Measurements from ENCODE around the gene DBF4.
"Not testable (repeated sequence)": the region's sequence is repeated elsewhere in the genome, so short reads cannot be mapped to it uniquely, and the experiment has no call there.

The DBF4 gene, protein sequence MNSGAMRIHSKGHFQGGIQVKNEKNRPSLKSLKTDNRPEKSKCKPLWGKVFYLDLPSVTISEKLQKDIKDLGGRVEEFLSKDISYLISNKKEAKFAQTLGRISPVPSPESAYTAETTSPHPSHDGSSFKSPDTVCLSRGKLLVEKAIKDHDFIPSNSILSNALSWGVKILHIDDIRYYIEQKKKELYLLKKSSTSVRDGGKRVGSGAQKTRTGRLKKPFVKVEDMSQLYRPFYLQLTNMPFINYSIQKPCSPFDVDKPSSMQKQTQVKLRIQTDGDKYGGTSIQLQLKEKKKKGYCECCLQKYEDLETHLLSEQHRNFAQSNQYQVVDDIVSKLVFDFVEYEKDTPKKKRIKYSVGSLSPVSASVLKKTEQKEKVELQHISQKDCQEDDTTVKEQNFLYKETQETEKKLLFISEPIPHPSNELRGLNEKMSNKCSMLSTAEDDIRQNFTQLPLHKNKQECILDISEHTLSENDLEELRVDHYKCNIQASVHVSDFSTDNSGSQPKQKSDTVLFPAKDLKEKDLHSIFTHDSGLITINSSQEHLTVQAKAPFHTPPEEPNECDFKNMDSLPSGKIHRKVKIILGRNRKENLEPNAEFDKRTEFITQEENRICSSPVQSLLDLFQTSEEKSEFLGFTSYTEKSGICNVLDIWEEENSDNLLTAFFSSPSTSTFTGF

DNA sequence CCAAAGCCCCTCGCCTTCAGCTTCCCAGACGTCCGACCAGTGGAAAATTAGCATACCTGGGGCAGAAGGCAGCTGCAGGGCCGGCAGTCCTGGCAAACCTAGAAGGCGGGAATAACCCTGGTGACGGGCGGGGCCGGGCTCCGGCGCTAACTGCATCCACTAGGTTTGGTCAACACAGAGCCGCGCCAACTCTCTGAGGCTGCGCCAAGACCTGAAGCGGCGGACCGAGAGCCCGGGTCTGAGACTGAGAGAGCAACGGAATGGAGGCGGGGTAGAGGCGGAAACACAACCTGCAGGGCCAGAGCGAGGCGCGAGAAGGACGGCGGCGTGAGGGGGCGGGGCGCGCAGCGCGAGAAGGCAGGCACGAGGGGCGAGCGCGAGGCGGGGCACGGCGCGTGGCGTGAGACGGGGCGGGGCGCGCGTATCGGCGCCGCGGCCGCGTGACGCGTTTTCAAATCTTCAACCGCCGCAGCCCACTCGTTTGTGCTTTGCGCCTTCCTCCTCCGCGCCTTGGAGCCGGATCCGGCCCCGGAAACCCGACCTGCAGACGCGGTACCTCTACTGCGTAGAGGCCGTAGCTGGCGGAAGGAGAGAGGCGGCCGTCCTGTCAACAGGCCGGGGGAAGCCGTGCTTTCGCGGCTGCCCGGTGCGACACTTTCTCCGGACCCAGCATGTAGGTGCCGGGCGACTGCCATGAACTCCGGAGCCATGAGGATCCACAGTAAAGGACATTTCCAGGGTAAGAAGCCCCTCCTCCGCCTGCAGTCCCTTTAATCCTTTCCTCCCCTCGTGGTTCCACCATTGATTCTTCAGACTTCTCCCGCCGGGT is at the start of gene DBF4, which contains the start of gene SLC25A40:
Gene DBF4 (plus strand): TSS at position 454 of the 829 bp plus-strand sequence. CDS start 240 bp downstream, at position 694.
Gene SLC25A40 (minus strand): TSS at position 321 of the 829 bp plus-strand sequence. CDS start 17,633 bp downstream, outside the sequence.
- peak; percentile 91 for DNase-seq (ENCODE audit: low read depth)

DNA sequence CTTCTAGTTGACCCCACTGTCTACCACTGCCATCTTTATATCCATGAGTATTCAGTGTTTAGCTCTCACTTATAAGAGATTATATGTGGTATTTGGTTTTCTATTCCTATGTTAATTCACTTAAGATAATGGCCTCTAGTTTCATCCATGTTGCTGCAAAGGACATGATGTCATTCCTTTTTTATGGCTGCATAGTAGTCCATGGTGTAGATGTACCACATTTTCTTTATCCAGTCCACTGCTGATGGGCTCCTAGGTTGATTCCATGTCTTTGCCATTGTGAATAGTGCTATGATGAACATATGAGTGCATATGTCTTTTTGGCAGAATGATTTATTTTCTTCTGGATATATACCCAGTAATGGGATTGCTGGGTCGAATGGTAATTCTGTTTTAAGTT is 47.9 kb upstream of the DBF4 start:
- DNase-seq (ENCODE audit: low read depth), result not testable (repeated sequence)

DNA sequence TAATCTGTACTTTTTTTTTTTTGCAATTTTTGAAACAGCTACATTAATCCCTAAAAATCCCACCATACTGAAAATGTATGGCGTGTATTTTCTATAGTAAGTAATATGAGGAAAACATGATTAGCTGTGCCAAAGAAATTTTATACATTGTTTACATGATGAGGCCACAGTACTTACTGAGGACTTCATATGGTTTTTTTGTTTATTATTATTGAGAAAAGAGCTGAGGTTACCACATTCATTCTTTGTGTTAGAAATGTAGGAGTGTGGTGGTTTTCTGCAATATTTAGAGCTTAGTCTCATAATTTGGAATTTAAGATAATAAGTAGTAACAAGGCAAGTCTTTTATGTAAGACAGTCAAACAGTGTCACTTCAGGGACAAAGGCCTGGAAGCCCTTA is 45.2 kb upstream of the DBF4 start:
- DNase-seq (ENCODE audit: low read depth), result no peak

DNA sequence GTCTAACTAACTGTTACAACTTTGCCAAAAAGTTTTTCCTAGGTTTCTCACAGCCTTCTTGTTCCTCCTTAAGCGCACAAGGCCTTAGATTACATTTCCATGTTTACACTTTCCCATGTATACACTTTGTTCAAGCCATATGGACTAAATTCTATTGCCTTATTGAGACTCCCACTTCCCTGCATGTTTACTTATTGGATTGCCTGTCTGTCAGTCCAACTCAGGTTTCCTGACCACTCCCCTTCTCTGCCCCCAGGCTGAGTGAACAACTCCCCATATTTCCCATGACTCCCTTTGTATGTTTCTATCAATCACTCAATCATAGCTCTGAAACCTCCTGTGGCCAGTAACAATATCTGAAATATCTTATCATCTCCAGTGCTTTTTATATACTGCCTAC is 43.2 kb upstream of the DBF4 start:
- DNase-seq (ENCODE audit: low read depth), result no peak

DNA sequence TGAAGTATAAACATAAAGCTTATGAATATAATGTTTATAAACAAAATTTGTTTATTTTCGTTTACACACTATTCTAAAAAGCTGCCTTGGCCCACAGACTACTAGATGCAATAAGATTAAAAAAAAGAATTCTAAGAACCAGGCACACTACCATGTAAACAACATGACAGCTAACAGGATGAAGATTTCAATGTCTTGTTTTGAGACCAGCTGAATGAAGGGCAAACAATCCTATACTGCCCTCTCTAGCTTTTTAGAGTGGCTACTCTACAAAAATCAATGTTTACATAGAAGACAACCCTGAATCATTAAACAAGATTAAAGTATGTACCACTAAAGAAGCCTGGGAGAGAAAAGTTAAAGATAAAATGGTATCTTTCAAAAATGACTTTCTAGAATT is 38.7 kb upstream of the DBF4 start:
- DNase-seq (ENCODE audit: low read depth), result no peak

DNA sequence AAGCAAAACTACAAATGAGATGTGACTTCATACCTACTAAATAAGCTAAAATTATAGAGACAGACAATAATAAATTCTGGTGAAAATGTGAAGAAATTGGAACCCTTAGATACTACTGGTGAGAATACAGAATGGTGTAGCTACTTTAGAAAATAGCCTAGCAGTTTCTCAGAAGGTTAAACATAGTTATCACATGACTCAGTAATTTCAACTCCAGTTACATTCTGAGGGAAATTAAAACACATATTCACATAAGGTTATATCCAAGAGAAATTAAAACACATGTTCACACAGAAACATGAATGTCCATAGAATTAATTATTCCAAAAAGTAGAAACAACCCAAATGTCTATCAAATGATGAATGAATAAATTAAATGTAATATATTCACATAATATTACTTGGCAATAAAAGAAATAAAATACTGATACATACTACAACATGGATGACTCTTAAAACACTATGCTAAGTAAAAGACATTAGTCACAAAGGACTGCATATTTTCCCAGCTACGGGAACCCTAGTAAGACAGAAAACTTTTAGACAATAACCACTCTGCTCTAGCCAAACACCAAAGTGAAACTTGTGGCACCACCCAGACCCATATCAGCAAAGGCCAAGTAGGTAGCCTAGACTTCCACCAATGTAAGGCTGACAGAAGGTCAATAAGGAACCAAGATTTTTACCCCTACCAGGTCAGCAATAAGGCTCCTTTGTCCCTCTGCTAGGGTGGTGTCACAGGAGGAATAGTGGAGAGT is 25.3 kb upstream of the DBF4 start:
- DNase-seq (ENCODE audit: low read depth), result no peak

DNA sequence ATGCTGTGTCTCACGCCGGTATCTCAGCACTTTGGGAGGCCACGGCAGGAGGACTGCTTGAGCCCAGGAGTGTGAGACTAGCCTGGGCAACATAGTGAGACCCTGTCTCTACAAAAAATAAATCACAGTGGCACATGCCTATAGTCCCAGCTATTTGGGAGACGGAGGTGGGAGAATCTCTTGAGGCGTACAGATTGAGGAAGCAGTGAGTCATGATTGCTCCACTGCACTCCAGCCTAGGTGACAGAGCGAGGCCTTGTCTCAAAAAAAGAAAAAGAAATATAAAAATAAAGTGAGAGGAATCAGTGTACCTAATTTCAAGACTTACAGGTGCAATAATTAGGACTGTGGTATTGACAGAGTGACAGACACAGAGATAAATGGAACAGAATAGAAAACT is 24.0 kb upstream of the DBF4 start:
- no peak for DNase-seq (ENCODE audit: low read depth)

DNA sequence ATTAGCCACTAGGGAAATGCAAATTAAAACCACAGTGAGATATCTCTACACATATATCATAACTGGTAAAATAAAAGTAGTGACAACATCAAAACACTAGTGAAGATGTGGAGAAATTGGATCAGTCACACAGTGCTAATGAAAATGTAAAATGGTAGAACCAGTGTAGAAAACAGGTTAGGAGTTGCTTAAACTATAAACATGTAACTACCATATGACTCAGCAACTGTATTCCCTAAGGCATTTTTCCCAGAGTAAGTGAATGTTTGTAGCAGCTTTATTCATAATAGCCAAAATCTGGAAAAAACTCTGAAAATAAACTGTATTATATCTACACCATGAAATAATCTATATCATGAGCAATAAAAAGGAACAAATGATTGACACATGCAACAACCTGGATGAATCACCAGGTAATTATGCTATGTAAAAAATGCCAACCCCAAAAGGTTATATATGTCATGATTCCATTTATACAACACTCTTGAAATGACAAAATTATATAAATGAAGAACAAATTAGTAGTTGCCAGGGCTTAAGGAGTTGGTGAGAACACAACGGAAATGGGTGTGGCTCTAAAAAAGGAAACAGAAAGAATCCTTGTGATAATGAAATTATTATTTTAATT is 22.9 kb upstream of the DBF4 start:
- no peak for DNase-seq (ENCODE audit: low read depth)

DNA sequence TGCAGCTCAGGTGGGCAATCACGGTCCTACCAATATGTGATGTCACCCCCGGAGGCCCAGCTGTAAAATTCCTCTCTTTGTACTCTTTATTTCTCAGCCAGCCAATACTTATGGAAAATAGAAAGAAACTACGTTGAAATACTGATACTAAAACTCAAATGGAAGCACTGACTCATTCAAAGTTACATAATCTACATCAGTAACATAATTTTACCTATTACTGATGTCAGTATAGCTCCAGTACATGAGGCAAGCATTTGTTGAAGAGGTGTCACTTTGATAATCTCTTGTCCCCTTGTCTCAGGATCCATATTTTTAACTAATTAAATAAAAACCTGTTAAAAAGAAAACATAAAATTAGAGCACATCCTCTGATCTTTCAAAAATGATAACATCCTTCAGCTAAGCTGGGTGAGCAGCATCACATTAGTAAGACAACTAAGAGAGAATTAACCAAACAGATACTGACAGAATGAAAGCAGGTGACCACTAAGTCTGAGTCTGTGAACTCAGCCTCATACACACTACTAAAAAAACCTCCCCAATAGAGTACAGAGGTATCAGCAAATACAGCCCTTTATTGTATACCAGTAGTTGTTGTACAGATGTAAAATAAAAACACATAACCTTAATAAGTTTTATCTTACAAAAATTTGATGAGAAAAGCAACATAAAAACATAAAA is 17.7 kb upstream of the DBF4 start:
- DNase-seq (ENCODE audit: low read depth), result no peak

DNA sequence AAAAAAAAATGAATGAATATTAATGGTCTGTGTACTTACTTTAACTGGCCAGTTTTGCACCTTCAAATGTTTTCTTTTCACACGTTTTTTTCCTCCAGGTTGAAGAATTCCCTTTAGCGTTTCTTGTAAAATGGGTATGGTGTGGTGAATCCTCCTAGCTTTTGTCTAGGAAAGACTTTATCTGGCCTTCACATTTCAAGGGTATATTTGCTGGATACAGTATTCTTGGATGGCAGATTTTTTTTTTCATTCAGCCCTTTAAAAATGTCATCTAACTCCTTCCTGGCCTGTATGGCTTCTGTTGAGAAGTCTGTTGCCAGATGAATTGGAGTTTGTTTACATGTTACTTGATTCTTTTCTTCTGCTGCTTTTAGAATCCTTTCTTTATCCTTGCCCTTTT is 10.2 kb upstream of the DBF4 start:
- DNase-seq (ENCODE audit: low read depth), result no peak

DNA sequence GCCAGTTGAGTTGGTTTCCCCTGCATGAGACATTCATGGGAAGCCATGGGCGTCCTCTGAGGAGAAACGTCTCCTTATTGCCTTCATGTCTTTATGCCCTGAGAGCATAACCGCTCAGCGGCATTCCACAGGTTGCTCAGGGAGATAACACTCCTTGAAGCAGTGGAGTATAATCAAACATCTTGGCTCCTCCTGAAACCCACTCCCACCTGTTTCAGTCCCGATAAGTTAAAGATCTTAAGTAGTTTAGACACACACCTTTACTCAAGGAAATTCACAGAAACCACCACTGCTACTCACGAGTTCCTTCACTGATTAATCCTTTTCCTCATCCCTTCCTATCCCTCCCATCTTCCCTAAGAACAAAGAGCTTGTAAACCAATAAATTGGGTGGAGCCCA is 9.8 kb upstream of the DBF4 start:
- not testable (repeated sequence) for DNase-seq (ENCODE audit: low read depth)

DNA sequence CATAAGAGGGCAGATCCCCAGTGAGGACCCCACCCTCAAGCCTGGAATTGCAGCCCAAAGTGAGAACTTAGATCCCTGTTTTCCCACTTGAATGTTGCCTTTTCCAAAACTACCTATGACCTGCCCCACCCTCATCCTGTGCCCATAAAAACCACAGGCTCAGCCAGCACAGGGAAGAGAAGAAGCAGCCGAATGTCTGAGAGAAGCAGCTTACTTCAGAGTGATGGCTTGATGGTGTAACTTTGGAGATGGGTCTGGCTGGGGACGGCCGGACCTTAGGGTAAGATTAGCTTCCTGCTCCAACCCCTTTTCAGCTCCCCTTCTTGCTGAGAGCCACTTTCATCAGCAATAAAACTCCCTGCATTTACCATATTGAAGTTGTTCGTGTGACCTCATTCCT is 5.8 kb upstream of the DBF4 start:
- DNase-seq (ENCODE audit: low read depth), result no peak

DNA sequence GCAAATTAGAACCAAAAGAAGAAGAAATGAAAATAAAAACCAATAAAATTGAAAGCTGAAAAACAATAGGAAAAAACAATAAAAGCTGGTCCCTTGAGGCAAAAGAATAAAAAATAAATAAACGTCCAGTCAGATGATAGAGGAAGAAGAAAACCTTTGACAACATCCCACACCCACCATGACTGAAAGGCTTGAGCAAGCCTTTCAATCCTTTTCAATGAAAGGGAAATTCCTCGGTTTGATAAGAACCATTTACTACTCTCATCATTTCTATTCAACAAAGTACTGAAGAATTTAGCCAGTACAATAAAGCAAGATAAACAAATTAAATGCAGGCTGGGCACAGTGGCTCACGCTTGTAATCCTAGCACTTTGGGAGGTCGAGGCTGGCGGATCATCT is 3.9 kb upstream of the DBF4 start:
- DNase-seq (ENCODE audit: low read depth), result no peak

DNA sequence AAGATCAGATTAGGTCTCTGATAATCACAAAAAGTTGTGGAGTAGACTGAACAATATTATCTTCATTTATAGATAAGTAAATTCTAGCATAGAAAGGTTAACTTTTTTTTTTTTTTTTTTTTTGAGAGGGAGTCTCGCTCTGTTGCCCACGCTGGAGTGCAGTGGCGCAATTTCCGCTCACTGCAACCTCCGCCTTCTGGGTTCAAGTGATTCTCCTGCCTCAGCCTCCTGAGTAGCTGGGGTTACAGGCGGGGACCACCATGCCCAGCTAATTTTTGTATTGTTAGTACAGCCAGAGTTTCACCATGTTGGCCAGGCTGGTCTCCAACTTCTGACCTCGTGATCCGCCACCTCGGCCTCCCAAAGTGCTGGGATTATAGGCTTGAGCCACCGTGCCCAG is 3.0 kb upstream of the DBF4 start:
- DNase-seq (ENCODE audit: low read depth), result not testable (repeated sequence)

DNA sequence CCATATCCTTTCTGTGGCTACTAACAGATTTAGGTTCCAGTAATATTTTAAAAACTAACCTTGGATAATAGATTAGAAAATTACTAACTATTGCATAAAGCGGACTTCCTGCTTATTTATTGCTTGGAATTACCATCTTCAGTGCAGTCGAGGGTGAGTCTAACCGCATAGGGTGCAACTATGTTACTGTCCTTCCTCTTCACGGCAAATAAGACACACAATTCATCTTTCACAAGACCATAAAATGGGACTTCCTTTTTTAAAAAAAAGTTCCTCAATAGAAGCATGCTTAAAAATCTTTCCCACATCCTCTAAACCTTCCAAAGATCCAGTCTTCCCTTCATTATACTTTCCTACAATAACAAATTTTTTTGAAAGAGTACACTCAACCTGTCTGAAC is 2.2 kb upstream of the DBF4 start:
- no peak for DNase-seq (ENCODE audit: low read depth)

DNA sequence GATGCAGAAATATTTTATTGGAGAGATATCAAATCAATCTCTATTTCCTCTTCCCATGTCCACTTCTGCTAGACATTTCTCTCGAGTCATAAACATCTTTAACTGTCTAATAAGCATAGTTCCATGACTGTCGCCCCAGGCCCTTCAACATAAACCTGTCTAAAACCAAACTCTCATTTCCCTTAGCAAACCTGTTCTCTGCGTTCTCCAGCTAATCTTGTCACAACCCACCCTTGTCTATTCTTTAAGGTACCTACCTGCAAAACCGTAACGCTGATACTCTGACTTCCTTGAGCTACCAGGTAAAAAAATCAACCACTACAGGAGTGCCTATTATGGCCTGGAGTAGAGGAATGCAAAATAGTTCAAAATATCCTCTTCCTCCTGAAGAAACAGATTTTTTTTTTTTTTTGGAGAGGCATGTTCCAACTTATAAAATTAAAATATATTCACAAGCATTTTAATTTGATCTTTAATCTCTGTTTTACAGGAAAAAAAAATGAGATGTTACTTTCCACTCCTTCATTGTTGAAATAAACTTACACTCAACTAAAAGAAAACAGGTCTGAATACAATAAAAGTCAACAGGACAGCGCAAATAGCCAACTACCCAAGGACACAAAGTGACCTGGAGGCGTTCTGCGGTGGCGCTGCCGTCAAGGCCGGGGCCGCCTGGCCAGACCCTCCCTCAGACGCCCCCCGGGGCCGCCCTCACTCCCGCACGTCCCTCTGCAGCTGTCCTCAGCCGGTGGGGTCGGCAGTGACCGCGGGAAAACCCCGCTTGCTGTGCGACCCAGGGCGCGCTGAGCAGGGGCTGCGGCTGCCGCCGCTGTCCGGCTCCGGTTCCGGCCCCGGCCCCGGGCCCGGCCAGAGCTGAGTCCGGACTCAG is 898 bp upstream of the DBF4 start:
- DNase-seq (ENCODE audit: low read depth), result no peak

DNA sequence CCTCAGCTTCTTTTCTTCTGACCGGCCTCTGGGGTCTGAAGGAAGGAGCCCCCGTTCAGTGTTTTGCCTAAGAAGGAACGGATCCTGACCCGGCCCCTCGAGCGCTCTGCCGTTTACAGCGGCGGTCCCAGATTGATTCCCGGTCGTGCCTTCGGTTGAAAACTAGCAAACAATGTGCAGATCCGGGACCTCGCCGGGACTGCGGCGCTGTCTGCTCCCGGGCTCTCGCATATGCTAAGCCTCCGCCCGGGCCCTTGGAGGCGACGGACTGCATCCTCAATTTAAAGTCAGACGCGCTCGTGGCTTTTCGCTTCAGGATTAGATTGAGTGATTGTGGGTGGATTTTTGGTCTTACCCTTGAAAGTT is 559 bp downstream of the DBF4 start:
- peak; percentile 32 for DNase-seq (ENCODE audit: low read depth)

DNA sequence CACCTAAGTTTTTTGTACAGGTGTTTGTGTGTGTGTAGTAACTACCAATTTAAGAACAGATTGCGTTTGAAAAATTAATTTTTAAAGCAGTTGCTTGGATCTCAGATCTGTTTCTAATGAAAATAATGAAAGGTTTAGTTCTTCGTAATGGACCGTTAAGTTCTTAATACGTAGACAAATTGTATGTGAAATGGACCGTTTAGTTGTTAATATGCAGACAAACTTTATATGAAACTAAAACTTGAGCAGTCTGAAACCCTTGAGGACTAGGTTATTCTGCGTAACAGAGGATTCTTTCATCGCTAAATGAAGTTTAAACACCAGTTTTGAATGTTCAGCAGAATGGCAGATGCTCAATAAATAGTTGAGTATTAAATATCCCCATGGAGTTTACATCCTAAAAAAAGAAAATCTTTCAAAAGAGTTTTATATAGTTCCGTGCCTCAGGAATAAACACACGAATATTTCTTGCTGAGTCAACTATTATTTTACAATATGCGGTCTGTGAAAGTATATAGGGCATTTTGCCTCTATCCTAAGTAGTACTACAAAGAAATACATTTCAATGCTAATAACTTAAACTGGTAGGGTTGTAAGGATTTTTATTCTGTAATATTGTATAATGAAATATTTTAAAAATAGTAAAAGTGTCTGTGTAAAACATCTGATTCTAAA is 1.2 kb downstream of the DBF4 start:
- DNase-seq (ENCODE audit: low read depth), result no peak

DNA sequence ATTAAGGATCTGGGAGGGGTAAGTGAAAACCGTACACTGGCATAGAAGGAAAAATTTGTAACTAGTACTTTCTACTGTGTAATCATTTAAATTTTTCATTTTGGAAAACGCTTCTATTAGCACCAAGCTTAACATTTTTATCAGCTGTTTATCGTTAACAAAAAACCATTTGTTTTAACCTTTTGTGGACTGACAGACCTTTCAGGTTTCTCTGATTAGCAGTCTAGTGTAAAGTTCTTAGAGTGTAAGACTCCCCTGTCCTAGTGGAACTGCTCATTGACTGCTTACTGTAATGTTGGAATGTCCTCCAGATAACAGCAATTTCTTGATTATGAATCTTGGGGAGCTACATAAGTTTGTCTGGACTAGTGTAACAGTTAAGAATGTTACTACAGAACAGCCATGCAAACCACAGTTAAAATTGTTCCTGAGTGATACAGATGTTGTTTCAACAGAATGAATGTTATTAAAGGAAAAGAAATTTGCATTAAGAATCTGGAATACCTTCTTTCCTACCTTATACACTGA is 2.0 kb downstream of the DBF4 start:
- no peak for DNase-seq (ENCODE audit: low read depth)
